NB4 (cell line): ENCODE measurements around the gene SLAMF7.

Experiments
- CTCF ChIP-seq: IDR thresholded peaks from one replicate; pipeline ENCODE4 v1.5.1; 2012; ENCODE audit warnings: low read depth, low read length
- POLR2A ChIP-seq: IDR thresholded peaks from 2 replicates; pipeline ENCODE4 v1.6.1; 2011; ENCODE audit warnings: mild to moderate bottlenecking; ENCODE audit not compliant: insufficient read length; ENCODE audit errors: extremely low read depth
- TF ChIP-seq, protein P1 (sequence below): IDR thresholded peaks from 2 replicates; pipeline ENCODE4 v1.6.1; 2011; ENCODE audit warnings: low read depth, low read length

- TF ChIP-seq, protein P1, sequence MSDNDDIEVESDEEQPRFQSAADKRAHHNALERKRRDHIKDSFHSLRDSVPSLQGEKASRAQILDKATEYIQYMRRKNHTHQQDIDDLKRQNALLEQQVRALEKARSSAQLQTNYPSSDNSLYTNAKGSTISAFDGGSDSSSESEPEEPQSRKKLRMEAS = no peak
- TF ChIP-seq CTCF (no peak), POLR2A (no peak)
Measured at GRCh38 chr1:160724465-160725242, 14.4 kb upstream of the SLAMF7 start.
